Fibroblast of skin of left biceps (primary cell): ENCODE measurements around the gene OR52E1.
"Not testable (repeated sequence)": the region's sequence is repeated elsewhere in the genome, so short reads cannot be mapped to it uniquely, and the experiment has no call there.

Source experiments
- DNase-seq, 2 experiments: peaks; one replicate each; pipeline ENCODE4 v3.0.0-alpha.2; 2013; ENCODE audit warnings: low read depth in 2 of 2

OR52E1 gene

GRCh38 chr11:5069272-5069671 is at the start of gene OR52E1:
Gene OR52E1 (plus strand): TSS chr11:5069572.
- DNase-seq, result no peak

GRCh38 chr11:5021996-5022395 is 47.4 kb upstream of the OR52E1 start:
- no peak for DNase-seq

DNA sequence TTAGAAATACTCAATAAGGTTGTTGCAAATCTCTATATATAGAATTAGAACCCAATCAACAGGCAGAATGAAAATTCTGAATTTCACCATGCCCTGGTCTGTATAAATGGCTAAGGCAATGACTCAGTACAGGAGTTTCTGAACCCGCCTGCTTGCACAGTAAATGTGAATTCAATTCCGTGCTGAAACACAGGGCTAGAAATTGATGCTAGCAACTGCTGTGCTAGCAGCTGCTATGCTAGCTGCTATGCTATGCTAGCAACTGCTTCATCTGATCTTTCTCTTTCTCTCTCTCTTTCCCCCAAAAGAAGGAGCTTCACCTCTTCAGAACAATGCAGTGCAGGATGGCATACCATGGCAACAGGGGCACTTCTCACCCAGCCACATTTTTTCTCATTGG is 32.7 kb upstream of the OR52E1 start:
- DNase-seq, result no peak

- no peak for DNase-seq
These were observed 31.4 kb upstream of the OR52E1 start for GRCh38 chr11:5037926-5038325.

DNA sequence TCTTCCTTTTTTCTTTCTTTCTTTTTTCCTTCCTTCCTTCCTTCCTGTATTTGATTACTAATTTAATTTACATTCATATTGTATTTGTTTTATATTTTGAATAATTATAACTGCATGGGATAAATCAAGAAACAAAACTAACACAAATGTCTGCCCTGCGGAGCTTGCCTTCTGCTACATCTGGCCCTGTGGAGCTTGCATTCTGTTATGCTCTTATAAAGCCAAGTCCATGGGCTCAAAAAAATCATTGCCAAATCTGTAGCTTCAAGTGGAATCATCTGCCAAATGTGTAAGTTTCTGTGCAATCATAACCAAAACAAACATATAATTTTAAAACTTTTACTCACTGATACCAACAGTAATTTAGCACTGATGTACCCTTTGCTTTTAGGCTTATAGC is 31.0 kb upstream of the OR52E1 start:
- no peak for DNase-seq

DNA sequence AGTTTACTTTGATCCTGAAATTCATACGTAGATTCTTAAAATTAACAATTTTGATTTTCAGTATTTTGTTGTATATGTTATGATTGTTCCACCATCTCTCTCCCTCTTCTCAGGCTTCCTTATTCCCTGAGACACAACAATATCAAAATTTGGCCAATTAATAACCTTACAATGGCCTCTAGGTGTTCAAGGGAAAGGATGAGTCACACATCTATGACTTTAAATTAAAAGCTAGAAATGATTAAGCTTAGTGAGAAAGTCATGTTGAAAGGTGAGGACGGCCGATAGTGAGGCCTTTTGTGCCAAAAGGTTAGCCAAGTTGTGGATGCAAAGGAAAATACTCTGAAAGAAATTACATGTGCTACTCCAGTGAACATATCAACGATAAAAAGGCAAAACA is 28.5 kb upstream of the OR52E1 start:
- no peak for DNase-seq

GRCh38 chr11:5042091-5042490 is 27.3 kb upstream of the OR52E1 start:
- DNase-seq, result no peak

GRCh38 chr11:5043380-5043779 is 26.0 kb upstream of the OR52E1 start:
- peak; percentile 14 to 23 for DNase-seq

DNA sequence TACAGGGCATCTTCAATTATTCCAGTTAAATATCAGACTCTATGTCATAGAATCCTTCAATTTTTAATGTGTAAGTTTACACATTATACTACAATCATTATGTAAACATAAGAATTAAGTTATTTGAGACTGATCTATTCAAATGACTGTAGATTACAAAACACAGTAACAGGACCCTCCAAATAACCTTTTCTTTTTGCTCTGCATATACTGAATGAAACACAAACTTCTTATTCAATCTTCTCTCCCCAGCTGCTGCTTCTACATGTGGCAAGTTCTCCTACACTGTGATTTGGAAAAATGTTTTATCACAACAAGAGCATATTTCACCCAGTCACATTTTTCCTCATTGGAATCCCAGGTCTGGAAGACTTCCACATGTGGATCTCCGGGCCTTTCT is 23.1 kb upstream of the OR52E1 start, which contains the start of gene OR52J3:
OR52J3 (plus strand) TSS at position 301 of the 400 bp plus-strand sequence; CDS start at position 301, 0 bp downstream.
- no peak for DNase-seq

DNA sequence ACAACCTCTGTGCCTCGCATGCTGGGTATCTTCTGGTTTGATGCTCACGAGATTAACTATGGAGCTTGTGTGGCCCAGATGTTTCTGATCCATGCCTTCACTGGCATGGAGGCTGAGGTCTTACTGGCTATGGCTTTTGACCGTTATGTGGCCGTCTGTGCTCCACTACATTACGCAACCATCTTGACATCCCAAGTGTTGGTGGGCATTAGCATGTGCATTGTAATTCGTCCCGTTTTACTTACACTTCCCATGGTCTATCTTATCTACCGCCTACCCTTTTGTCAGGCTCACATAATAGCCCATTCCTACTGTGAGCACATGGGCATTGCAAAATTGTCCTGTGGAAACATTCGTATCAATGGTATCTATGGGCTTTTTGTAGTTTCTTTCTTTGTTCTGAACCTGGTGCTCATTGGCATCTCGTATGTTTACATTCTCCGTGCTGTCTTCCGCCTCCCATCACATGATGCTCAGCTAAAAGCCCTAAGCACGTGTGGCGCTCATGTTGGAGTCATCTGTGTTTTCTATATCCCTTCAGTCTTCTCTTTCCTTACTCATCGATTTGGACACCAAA is 22.5 kb upstream of the OR52E1 start:
- DNase-seq, result no peak

GRCh38 chr11:5058679-5059078 is 10.7 kb upstream of the OR52E1 start:
- not testable (repeated sequence) for DNase-seq

- no peak for DNase-seq
These were observed 10.0 kb upstream of the OR52E1 start, which contains the start of gene OR52E2 for GRCh38 chr11:5059391-5059790. Gene OR52E2 (minus strand): TSS chr11:5059627. CDS start chr11:5059627, 0 bp downstream.

DNA sequence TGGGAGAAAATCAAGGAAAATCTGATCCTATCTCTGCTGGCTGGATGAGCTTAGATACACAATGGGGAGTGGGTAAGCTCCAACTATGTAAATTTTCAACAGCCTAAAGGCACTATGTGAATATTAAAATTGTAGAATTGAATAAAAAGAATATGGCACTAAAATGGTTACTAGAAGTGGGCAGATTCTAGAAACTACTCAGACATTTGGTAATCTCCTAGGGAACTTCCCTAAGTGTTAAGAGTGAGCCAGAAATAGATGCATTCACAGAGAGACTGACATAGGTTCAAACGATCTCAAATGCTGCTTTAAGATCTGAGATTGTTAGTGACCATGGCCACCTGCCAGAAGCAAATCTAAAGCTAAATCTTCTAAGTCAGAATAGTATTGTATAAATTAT is 4.3 kb upstream of the OR52E1 start:
- no peak for DNase-seq

GRCh38 chr11:5071799-5072198 is 2.4 kb downstream of the OR52E1 start:
- no peak for DNase-seq

DNA sequence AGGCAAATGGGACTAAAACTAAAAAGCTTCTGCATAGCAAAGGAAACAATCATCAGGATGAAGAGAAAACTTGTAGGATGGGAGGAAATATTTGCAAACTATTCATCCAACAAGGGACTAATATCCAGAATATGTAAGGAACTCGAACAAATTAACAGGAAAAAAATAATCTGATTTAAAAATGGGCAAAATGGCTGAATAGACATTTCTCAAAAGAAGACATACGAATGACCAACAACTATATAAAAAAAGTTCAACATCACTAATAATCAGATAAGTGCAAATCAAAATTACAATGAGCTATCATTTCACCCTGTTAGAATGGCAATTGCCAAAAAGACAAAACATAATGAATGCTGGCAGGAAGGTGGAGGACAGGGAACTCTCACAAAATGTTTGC is 12.0 kb downstream of the OR52E1 start:
- no peak for DNase-seq

- no peak for DNase-seq
These were observed 14.2 kb downstream of the OR52E1 start for GRCh38 chr11:5083602-5084001.

GRCh38 chr11:5088556-5088955 is 19.2 kb downstream of the OR52E1 start:
- DNase-seq, result no peak

- DNase-seq, result no peak
These were observed 21.3 kb downstream of the OR52E1 start for GRCh38 chr11:5090668-5091067.

GRCh38 chr11:5092821-5093585 is 23.6 kb downstream of the OR52E1 start:
- peak; percentile 3 to 7 for DNase-seq

- no peak for DNase-seq
These were observed 26.6 kb downstream of the OR52E1 start for GRCh38 chr11:5096011-5096410.

DNA sequence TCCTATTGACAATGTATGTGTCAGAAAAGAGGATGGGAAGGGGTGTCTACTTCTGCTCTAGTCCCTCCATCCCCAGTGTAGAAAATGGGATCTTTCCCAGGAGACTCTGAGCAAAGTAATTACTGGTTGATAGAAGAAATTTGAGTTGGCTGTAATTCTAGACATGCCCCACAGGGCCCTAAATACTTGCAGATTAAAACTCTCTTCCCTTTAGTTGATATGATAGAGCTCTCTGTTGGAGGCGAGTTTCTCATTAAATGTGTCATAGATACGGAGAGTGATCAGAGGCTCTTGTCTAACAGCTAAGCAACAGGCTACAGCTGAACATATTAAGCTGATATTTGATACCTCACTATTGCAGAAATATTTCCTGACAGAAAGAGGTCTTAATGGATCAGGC is 32.9 kb downstream of the OR52E1 start:
- no peak for DNase-seq

DNA sequence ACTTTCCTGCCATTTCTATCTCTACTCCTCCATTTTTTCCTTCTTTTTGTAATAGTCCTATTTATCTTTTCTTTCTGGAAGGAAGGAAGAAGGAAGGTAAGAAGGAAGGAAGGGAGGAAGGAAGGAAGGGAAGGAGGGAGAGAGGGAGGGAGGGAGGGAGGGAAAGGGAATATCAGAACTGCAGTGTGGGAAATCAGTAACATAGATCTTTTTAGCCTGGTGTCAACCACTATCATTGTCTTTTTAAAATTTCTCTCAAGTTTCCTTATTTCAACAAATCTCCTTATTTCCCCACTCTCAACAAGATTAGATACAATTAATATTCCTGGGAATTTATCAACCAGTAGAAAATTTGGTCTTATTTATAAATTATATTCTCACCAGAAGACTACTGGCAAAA is 33.7 kb downstream of the OR52E1 start:
- no peak for DNase-seq

GRCh38 chr11:5107285-5107684 is 37.9 kb downstream of the OR52E1 start:
- no peak for DNase-seq
